GM23338 (cell line): ENCODE data around the gene SLC45A1. TPM values are rescaled to one million over a fixed set of nuclear protein-coding genes. Genes with fewer than 3 reads are reported as not detected.

Experiments used
- ATAC-seq: fragments of 200-7000 bp; cut with Tn5 transposase; 3 replicates; pipeline ENCODE4 v1.9.1; 2020
- DNase-seq: peaks from one replicate; pipeline ENCODE4 v3.0.0-alpha.2; 2015; ENCODE audit warnings: low spot score
- H2AFZ ChIP-seq: fragments of 200-600 bp; sonication (generic); 2 replicates; pipeline ENCODE4 v1.8.0; 2016; ENCODE audit warnings: antibody characterized with exemption, mild to moderate bottlenecking, moderate library complexity
- H3F3A ChIP-seq: fragments of 200-600 bp; sonication (generic); replicated peaks from 2 replicates; pipeline ENCODE4 v1.8.0; 2017; ENCODE audit warnings: antibody characterized with exemption, mixed run types, low read depth
- H3K27ac ChIP-seq: fragments of 200-600 bp; sonication (generic); 2 replicates; pipeline ENCODE4 v1.6.1; 2016; ENCODE audit warnings: low read depth
- H3K27me3 ChIP-seq: fragments of 200-600 bp; sonication (generic); 2 replicates; pipeline ENCODE4 v1.8.0; 2016; ENCODE audit warnings: mild to moderate bottlenecking, mixed run types, moderate library complexity; ENCODE audit not compliant: insufficient read depth
- H3K36me3 ChIP-seq: fragments of 200-600 bp; sonication (generic); 2 replicates; pipeline ENCODE4 v1.8.0; 2016; ENCODE audit warnings: mild to moderate bottlenecking; ENCODE audit not compliant: insufficient read depth
- H3K4me1 ChIP-seq: fragments of 200-600 bp; sonication (generic); 2 replicates; pipeline ENCODE4 v1.8.0; 2016; ENCODE audit warnings: mild to moderate bottlenecking, moderate library complexity; ENCODE audit not compliant: insufficient read depth
- H3K4me2 ChIP-seq: fragments of 200-600 bp; sonication (generic); 2 replicates; pipeline ENCODE4 v1.7.1; 2017; ENCODE audit warnings: mixed run types
- H3K4me3 ChIP-seq: fragments of 200-600 bp; sonication (generic); 2 replicates; pipeline ENCODE4 v1.6.1; 2016; ENCODE audit warnings: mixed run types
- H3K79me2 ChIP-seq: fragments of 200-600 bp; sonication (generic); replicated peaks from 2 replicates; pipeline ENCODE4 v1.8.0; 2017; ENCODE audit warnings: mild to moderate bottlenecking; ENCODE audit not compliant: insufficient read depth
- H3K9me2 ChIP-seq: fragments of 200-600 bp; sonication (generic); 2 replicates; pipeline ENCODE4 v1.8.0; 2017; ENCODE audit not compliant: insufficient read depth
- H4K20me1 ChIP-seq: fragments of 200-600 bp; sonication (generic); replicated peaks from 2 replicates; pipeline ENCODE4 v1.8.0; 2017; ENCODE audit warnings: mild to moderate bottlenecking; ENCODE audit not compliant: insufficient read depth
- H3K27ac Mint-ChIP-seq: 2 replicates; pipeline ENCODE4 v1.8.0; 2020; ENCODE audit warnings: inconsistent platforms, mild to moderate bottlenecking, moderate library complexity, mixed read lengths
- H3K27me3 Mint-ChIP-seq: 3 replicates; pipeline ENCODE4 v1.8.0; 2022; ENCODE audit warnings: low read depth, mild to moderate bottlenecking, moderate library complexity, mixed read lengths, inconsistent platforms; ENCODE audit not compliant: insufficient read depth, poor library complexity
- H3K36me3 Mint-ChIP-seq: 3 replicates; pipeline ENCODE4 v1.8.0; 2021; ENCODE audit warnings: low read depth, mild to moderate bottlenecking, inconsistent platforms, moderate library complexity, mixed read lengths
- H3K4me1 Mint-ChIP-seq: 3 replicates; pipeline ENCODE4 v1.8.0; 2020; ENCODE audit warnings: mild to moderate bottlenecking, inconsistent platforms, mixed read lengths
- H3K4me3 Mint-ChIP-seq: 3 replicates; pipeline ENCODE4 v1.8.0; 2021; ENCODE audit warnings: moderate library complexity, mild to moderate bottlenecking, inconsistent platforms, mixed read lengths
- H3K9me3 Mint-ChIP-seq: 3 replicates; pipeline ENCODE4 v1.8.0; 2020; ENCODE audit warnings: moderate library complexity, mild to moderate bottlenecking, inconsistent platforms, mixed read lengths
- CREB1 ChIP-seq: fragments of 250-450 bp; sonication (Bioruptor Pico); IDR thresholded peaks from 2 replicates; pipeline ENCODE4 v1.5.0; 2020; ENCODE audit warnings: low read depth, mild to moderate bottlenecking, moderate library complexity
- EZH2 ChIP-seq: fragments of 200-600 bp; sonication (generic); IDR thresholded peaks from one replicate; pipeline ENCODE4 v1.8.0; 2017; ENCODE audit warnings: antibody characterized with exemption, mild to moderate bottlenecking, low read depth; ENCODE audit not compliant: unreplicated experiment
- EZH2phosphoT487 ChIP-seq: fragments of 200-600 bp; sonication (generic); IDR thresholded peaks from one replicate; pipeline ENCODE4 v1.8.1; 2018; ENCODE audit warnings: antibody characterized with exemption; ENCODE audit not compliant: unreplicated experiment
- JUNB ChIP-seq: IDR thresholded peaks from one replicate; pipeline ENCODE4 v1.6.1; 2016; ENCODE audit warnings: antibody characterized with exemption; ENCODE audit not compliant: unreplicated experiment
- NANOG ChIP-seq: IDR thresholded peaks from 2 replicates; pipeline ENCODE4 v1.6.1; 2016; ENCODE audit warnings: antibody characterized with exemption, borderline replicate concordance
- POLR2AphosphoS5 ChIP-seq: IDR thresholded peaks from 2 replicates; pipeline ENCODE4 v1.6.1; 2016; ENCODE audit warnings: antibody characterized with exemption, low read depth
- ZNF114 ChIP-seq: fragments of 250-450 bp; sonication (Bioruptor Pico); IDR thresholded peaks from 2 replicates; pipeline ENCODE4 v1.5.0; 2020; ENCODE audit warnings: mild to moderate bottlenecking, moderate library complexity
- ZNF331 ChIP-seq: fragments of 250-450 bp; sonication (Bioruptor Pico); IDR thresholded peaks from 2 replicates; pipeline ENCODE4 v1.5.0; 2020; ENCODE audit warnings: low read depth, mild to moderate bottlenecking, moderate library complexity
- ZNF462 ChIP-seq: fragments of 250-450 bp; sonication (Bioruptor Pico); IDR thresholded peaks from 2 replicates; pipeline ENCODE4 v1.5.0; 2020; ENCODE audit warnings: mild to moderate bottlenecking, moderate library complexity
- polyA plus RNA-seq: library from polyadenylated mRNA; unstranded; fragments of >200 nt; fragmentation: Nextera tagmentation; extraction: Ambion mirVana; gene quantifications from 2 replicates; pipeline ENCODE4 v1.2.1, GENCODE V29; 2016
- total RNA-seq: library from RNA; depleted of rRNA; stranded (reverse); fragments of >200 nt; shearing (Covaris generic); gene quantifications from 2 replicates; pipeline ENCODE4 v1.2.3, GENCODE V29; 2014
- TF ChIP-seq, protein P1 (sequence below): IDR thresholded peaks from 2 replicates; pipeline ENCODE4 v1.6.1; 2016; ENCODE audit warnings: antibody characterized with exemption
- TF ChIP-seq, protein P2 (sequence below): IDR thresholded peaks from one replicate; pipeline ENCODE4 v1.6.1; 2018; ENCODE audit warnings: antibody characterized with exemption; ENCODE audit not compliant: unreplicated experiment

The SLC45A1 gene
- total and polyA plus RNA-seq, 2 experiments from 2014 or later: 1.3 to 2.3 TPM

GRCh38 chr1:8338526-8339202 is 20.8 kb downstream of the SLC45A1 start (continued):
- TF ChIP-seq EZH2 (no peak), ZNF331 (no peak), ZNF114 (CRISPR knock-in tag) (no peak), EZH2phosphoT487 (no peak), CREB1 (CRISPR knock-in tag) (no peak), JUNB (no peak), NANOG (no peak), POLR2AphosphoS5 (no peak)
- TF ChIP-seq, protein P1, sequence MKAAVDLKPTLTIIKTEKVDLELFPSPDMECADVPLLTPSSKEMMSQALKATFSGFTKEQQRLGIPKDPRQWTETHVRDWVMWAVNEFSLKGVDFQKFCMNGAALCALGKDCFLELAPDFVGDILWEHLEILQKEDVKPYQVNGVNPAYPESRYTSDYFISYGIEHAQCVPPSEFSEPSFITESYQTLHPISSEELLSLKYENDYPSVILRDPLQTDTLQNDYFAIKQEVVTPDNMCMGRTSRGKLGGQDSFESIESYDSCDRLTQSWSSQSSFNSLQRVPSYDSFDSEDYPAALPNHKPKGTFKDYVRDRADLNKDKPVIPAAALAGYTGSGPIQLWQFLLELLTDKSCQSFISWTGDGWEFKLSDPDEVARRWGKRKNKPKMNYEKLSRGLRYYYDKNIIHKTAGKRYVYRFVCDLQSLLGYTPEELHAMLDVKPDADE: no peak
- TF ChIP-seq, protein P2, sequence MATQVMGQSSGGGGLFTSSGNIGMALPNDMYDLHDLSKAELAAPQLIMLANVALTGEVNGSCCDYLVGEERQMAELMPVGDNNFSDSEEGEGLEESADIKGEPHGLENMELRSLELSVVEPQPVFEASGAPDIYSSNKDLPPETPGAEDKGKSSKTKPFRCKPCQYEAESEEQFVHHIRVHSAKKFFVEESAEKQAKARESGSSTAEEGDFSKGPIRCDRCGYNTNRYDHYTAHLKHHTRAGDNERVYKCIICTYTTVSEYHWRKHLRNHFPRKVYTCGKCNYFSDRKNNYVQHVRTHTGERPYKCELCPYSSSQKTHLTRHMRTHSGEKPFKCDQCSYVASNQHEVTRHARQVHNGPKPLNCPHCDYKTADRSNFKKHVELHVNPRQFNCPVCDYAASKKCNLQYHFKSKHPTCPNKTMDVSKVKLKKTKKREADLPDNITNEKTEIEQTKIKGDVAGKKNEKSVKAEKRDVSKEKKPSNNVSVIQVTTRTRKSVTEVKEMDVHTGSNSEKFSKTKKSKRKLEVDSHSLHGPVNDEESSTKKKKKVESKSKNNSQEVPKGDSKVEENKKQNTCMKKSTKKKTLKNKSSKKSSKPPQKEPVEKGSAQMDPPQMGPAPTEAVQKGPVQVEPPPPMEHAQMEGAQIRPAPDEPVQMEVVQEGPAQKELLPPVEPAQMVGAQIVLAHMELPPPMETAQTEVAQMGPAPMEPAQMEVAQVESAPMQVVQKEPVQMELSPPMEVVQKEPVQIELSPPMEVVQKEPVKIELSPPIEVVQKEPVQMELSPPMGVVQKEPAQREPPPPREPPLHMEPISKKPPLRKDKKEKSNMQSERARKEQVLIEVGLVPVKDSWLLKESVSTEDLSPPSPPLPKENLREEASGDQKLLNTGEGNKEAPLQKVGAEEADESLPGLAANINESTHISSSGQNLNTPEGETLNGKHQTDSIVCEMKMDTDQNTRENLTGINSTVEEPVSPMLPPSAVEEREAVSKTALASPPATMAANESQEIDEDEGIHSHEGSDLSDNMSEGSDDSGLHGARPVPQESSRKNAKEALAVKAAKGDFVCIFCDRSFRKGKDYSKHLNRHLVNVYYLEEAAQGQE: no peak

GRCh38 chr1:8339203-8339600 is 21.3 kb downstream of the SLC45A1 start:
- Mint-ChIP-seq H3K4me3 (no peak overlapping the region), H3K36me3 (peaks cover 7% of the 10 kb centered on the region), H3K4me1 (no peaks in the 10 kb centered on the region), H3K27ac (no peak overlapping the region), H3K9me3 (peaks cover 3% of the 10 kb centered on the region; the same call in 1 of the 3 replicates), H3K27me3 (peaks cover 3% of the 10 kb centered on the region)
- H3K4me3 ChIP-seq: no peak overlapping the region
- no peaks in the 10 kb centered on the region for H3K27me3 ChIP-seq
- H3K27ac ChIP-seq: no peak overlapping the region
- no peaks in the 10 kb centered on the region for H3K36me3 ChIP-seq
- H4K20me1 ChIP-seq: no peaks in the 10 kb centered on the region
- no peaks in the 10 kb centered on the region for H3F3A ChIP-seq
- no peaks in the 10 kb centered on the region for H3K4me1 ChIP-seq
- no peak for ATAC-seq
- H3K4me2 ChIP-seq: no peak overlapping the region
- H2AFZ ChIP-seq: no peak overlapping the region
- no peaks in the 10 kb centered on the region for H3K9me2 ChIP-seq
- H3K79me2 ChIP-seq: no peaks in the 10 kb centered on the region
- no peak for DNase-seq
- TF ChIP-seq CREB1 (CRISPR knock-in tag) (no peak), EZH2phosphoT487 (no peak), ZNF462 (CRISPR knock-in tag) (no peak), EZH2 (no peak), NANOG (no peak), POLR2AphosphoS5 (no peak)
- TF ChIP-seq, protein P1: no peak
